Smooth muscle cell (in vitro differentiated cells): ENCODE data around the gene LEMD3. TPM values are rescaled to one million over a fixed set of nuclear protein-coding genes. Genes with fewer than 3 reads are reported as not detected.

Experiments
- DNase-seq: peaks from one replicate; lab custom pipeline; 2025; ENCODE audit not compliant: unreplicated experiment; lab: John Stamatoyannopoulos, UW
- H2AFZ ChIP-seq: fragments of 200-600 bp; sonication (generic); 2 replicates; pipeline ENCODE4 v1.6.0; 2016; ENCODE audit warnings: antibody characterized with exemption, low read depth, mild to moderate bottlenecking
- H3F3A ChIP-seq: fragments of 200-600 bp; sonication (generic); 2 replicates; pipeline ENCODE4 v1.6.0; 2017; ENCODE audit warnings: antibody characterized with exemption, low read depth
- H3K27ac ChIP-seq: fragments of 200-600 bp; sonication (generic); 2 replicates; pipeline ENCODE4 v1.5.1; 2016; ENCODE audit warnings: low read depth, mild to moderate bottlenecking
- H3K27me3 ChIP-seq: fragments of 200-600 bp; sonication (generic); 2 replicates; pipeline ENCODE4 v1.6.1; 2016; ENCODE audit warnings: low read depth, mild to moderate bottlenecking
- H3K36me3 ChIP-seq: fragments of 200-600 bp; sonication (generic); 2 replicates; pipeline ENCODE4 v1.5.1; 2016; ENCODE audit warnings: low read depth
- H3K4me1 ChIP-seq: fragments of 200-600 bp; sonication (generic); 2 replicates; pipeline ENCODE4 v1.5.1; 2016; ENCODE audit warnings: low read depth
- H3K4me2 ChIP-seq: fragments of 200-600 bp; sonication (generic); 2 replicates; pipeline ENCODE4 v1.6.0; 2016; ENCODE audit warnings: mild to moderate bottlenecking
- H3K4me3 ChIP-seq: fragments of 200-600 bp; sonication (generic); 2 replicates; pipeline ENCODE4 v1.5.1; 2016; ENCODE audit warnings: mild to moderate bottlenecking
- H3K79me2 ChIP-seq: fragments of 200-600 bp; sonication (generic); 2 replicates; pipeline ENCODE4 v1.6.0; 2016; ENCODE audit warnings: low read depth, mild to moderate bottlenecking
- H3K9ac ChIP-seq: fragments of 200-600 bp; sonication (generic); 2 replicates; pipeline ENCODE4 v1.6.0; 2016; ENCODE audit warnings: low read depth
- H3K9me3 ChIP-seq: fragments of 200-600 bp; sonication (generic); replicated peaks from 2 replicates; pipeline ENCODE4 v1.5.1; 2016; ENCODE audit warnings: low read depth
- H4K20me1 ChIP-seq: fragments of 200-600 bp; sonication (generic); 2 replicates; pipeline ENCODE4 v1.6.0; 2016; ENCODE audit warnings: low read depth
- CTCF ChIP-seq: fragments of 200-600 bp; sonication (generic); IDR thresholded peaks from 2 replicates; pipeline ENCODE4 v1.5.1; 2017; ENCODE audit warnings: borderline replicate concordance, mild to moderate bottlenecking, antibody characterized with exemption; ENCODE audit not compliant: insufficient read depth, poor library complexity, severe bottlenecking
- whole genome bisulfite sequencing: methylation state at CpG from one replicate; pipeline ENCODE4 v1.1.7; 2016; ENCODE audit warnings: low lambda C conversion rate; 5-methylcytosine and 5-hydroxymethylcytosine counted together
- polyA plus RNA-seq: library from polyadenylated mRNA; unstranded; fragments of >200 nt; fragmentation: Nextera tagmentation; extraction: Ambion mirVana; gene quantifications from 2 replicates; pipeline ENCODE4 v1.2.1, GENCODE V29; 2016
- total RNA-seq: library from RNA; depleted of rRNA; stranded (reverse); fragments of >200 nt; gene quantifications from 2 replicates; pipeline ENCODE4 v1.2.3, GENCODE V29; 2014

Gene LEMD3
- total RNA-seq (53.1 and 55.1 TPM in 2 replicates), polyA plus RNA-seq (14.8 and 17.9 TPM in 2 replicates)

DNA sequence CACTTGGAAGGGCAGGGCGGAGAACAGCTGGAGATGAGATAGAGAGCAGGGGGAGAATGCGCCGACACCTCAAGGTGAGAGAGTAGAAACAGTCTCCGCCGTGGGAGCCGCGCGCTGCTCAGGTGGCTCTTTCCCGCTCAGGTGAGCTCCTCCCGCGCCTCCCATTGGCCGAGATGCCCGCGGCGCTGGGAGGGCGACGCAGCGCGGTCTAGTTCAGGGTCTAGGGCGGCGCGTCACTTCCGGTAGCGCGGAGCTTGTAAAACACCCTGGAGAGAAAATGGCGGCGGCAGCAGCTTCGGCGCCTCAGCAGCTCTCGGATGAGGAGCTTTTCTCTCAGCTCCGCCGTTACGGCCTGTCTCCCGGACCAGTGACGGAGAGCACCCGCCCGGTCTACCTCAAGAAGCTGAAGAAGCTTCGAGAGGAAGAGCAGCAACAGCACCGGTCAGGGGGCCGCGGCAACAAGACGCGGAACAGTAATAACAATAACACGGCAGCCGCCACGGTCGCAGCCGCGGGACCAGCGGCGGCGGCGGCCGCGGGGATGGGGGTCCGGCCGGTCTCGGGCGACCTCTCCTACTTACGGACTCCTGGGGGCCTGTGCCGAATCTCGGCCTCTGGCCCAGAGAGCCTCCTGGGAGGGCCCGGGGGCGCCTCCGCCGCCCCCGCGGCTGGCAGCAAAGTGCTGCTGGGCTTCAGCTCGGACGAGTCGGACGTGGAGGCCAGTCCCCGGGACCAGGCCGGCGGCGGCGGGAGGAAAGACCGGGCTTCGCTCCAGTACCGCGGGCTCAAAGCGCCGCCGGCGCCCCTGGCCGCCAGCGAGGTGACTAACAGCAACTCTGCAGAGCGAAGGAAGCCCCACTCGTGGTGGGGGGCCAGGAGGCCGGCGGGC is at the start of gene LEMD3:
TSS of gene LEMD3 (plus strand) at position 264 of the 889 bp plus-strand sequence. CDS start at position 278, 14 bp downstream.
- peaks cover 46% of the 10 kb centered on the region for H4K20me1 ChIP-seq
- no peaks in the 10 kb centered on the region for H3F3A ChIP-seq
- H3K4me3 ChIP-seq: peak within 1 kb of the TSS; percentile 89
- peak within 1 kb of the TSS; percentile 97 for H3K27ac ChIP-seq
- H3K4me2 ChIP-seq: peak within 1 kb of the TSS; percentile 97
- WGBS: under 1% methylated on average over 81 of the region's 91 CpGs
- H3K36me3 ChIP-seq: no peaks in the 10 kb centered on the region
- H3K4me1 ChIP-seq: peaks cover 41% of the 10 kb centered on the region
- no peaks in the 10 kb centered on the region for H3K9me3 ChIP-seq
- no peak for TF ChIP-seq CTCF
- DNase-seq: peak; percentile 49
- peak within 1 kb of the TSS; percentile 99 for H3K9ac ChIP-seq
- peak within 1 kb of the TSS; percentile 97 for H2AFZ ChIP-seq
- H3K27me3 ChIP-seq: no peaks in the 10 kb centered on the region
- peaks cover 61% of the 10 kb centered on the region for H3K79me2 ChIP-seq

GRCh38 chr12:65121049-65121955 is 48.1 kb upstream of the LEMD3 start, which contains the start of gene WIF1:
WIF1 (minus strand) TSS chr12:65121305; CDS start chr12:65121191, 114 bp downstream.
- H2AFZ ChIP-seq: peak within 1 kb of the TSS; percentile 75
- H3K9me3 ChIP-seq: no peaks in the 10 kb centered on the region
- no peaks in the 10 kb centered on the region for H3K79me2 ChIP-seq
- H4K20me1 ChIP-seq: no peaks in the 10 kb centered on the region
- H3K4me2 ChIP-seq: peak within 1 kb of the TSS; percentile 82
- no peak for DNase-seq
- 10% methylated on average over 44 of the region's 73 CpGs for WGBS
- H3K36me3 ChIP-seq: no peaks in the 10 kb centered on the region
- H3K27me3 ChIP-seq: peaks cover 94% of the 10 kb centered on the region
- H3K27ac ChIP-seq: no peak within 1 kb of the TSS
- H3K4me3 ChIP-seq: peak within 1 kb of the TSS; percentile 49
- no peak within 1 kb of the TSS for H3K9ac ChIP-seq
- no peaks in the 10 kb centered on the region for H3F3A ChIP-seq
- peak; percentile 51 for TF ChIP-seq CTCF
- no peaks in the 10 kb centered on the region for H3K4me1 ChIP-seq

- Histone ChIP-seq H3K27me3 (peaks cover 100% of the 10 kb centered on the region), H3K27ac (no peak overlapping the region), H3K9me3 (no peaks in the 10 kb centered on the region), H3K9ac (no peak overlapping the region), H2AFZ (no peak overlapping the region), H3K4me1 (no peaks in the 10 kb centered on the region), H3K4me2 (no peak overlapping the region), H4K20me1 (no peaks in the 10 kb centered on the region), H3K79me2 (no peaks in the 10 kb centered on the region), H3K36me3 (no peaks in the 10 kb centered on the region), H3K4me3 (no peak overlapping the region), H3F3A (no peaks in the 10 kb centered on the region)
- DNase-seq: no peak
- no peak for TF ChIP-seq CTCF
- WGBS: 93% methylated on average over 34 of the region's 34 CpGs
These were observed 47.4 kb upstream of the LEMD3 start for GRCh38 chr12:65121956-65122469.
